Suprapubic skin (tissue), 4 donors: ENCODE results near the gene LCT.

Experiments
- POLR2A ChIP-seq, 2 donors: fragments of 450-650 bp; IDR thresholded peaks; one replicate each; pipeline ENCODE4 v1.6.1; 2017; ENCODE audit warnings: antibody characterized with exemption in 2 of 2, mild to moderate bottlenecking in 2 of 2, moderate library complexity in 2 of 2
- POLR2AphosphoS5 ChIP-seq, 3 donors: sonication (generic); formaldehyde crosslinking; IDR thresholded peaks; one replicate each; pipeline ENCODE4 v1.6.1; 2017; ENCODE audit warnings: antibody characterized with exemption in 3 of 3

DNA sequence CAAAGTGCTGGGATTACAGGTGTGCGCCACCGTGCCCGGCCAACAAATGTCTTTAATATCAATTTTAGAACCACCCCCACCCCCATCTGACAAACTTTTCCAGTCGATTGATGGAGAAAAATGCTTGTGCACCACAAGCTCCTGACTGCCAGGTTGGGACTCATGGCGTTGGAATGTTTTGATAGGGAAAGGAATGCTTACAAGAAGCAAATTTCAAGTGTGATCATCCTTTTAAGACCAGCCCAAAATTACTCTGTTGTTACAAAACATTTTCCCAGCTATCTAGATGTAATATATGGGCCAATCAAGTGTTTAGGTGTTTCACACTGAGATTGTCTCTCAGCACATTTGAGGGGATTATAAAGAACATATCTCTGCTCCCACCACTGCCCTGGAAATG lies 50.2 kb downstream of the LCT start:
- TF ChIP-seq POLR2A (IDR thresholded peaks at IDR 0.05) (no peak), POLR2AphosphoS5 (IDR thresholded peaks at IDR 0.05) (no peak)
